HG03280 (cell line): ENCODE data around the gene CFAP20DC.

Experiments
- ATAC-seq: cut with Tn5 transposase; IDR thresholded peaks from one replicate; pipeline ENCODE4 v1.9.1; 2021; ENCODE audit warnings: mild to moderate bottlenecking, moderate library complexity; ENCODE audit not compliant: unreplicated experiment

The CFAP20DC gene

DNA sequence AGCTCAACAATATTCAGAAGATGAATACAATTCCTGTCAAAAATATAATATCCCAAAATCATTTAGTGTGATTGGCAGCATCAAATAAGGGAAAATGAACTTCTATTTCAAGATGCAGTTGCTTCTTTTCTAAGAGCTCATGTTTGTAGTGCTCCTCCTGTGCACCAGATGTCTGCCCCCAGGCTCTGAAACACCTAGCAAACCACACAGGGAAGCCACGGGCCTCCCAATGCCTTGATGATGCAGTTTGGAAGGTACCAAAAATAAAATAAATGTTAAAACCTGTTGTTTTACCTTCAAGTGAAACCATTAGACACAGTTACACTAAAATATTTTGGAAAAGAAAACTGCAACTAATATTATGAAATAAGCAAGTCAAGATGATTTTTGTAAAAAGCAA lies 22.2 kb downstream of the CFAP20DC start:
- ATAC-seq = no peak

DNA sequence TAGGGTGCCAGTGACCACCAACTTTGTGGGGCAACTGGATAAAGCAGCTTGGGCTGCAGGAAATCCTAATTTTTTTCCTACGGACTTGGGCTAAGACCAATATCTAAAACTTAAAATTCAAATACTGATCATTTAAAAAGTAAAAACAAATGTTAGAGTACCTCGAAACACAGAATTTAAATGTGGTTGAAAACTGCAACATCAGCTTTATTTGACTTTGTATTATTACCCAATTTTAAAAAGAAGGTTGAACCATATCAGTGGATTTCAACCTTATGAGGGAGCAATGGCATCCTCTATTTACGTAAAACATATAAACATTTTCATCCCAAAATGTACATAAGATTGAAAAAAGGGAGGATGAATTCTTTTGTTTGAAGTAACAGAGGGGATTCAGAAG lies 26.2 kb downstream of the CFAP20DC start:
- no peak for ATAC-seq

DNA sequence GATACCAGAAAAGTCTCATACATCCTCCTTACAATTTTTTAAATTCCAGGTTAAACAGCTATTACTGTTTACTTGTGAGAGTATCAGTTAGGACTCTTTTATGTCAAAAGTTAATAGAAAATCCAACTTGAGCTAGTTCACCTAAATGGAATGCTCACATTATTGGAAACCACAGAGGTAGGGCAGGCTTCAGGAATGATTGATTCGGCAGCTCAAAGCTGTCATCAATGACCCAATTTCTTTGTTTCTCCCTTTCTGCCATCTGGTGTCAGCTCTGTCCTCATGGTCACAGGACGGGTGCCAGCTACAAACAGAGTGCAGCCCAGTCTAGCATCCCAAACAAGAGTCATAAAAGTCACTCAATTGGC lies 32.2 kb downstream of the CFAP20DC start:
- no peak for ATAC-seq

DNA sequence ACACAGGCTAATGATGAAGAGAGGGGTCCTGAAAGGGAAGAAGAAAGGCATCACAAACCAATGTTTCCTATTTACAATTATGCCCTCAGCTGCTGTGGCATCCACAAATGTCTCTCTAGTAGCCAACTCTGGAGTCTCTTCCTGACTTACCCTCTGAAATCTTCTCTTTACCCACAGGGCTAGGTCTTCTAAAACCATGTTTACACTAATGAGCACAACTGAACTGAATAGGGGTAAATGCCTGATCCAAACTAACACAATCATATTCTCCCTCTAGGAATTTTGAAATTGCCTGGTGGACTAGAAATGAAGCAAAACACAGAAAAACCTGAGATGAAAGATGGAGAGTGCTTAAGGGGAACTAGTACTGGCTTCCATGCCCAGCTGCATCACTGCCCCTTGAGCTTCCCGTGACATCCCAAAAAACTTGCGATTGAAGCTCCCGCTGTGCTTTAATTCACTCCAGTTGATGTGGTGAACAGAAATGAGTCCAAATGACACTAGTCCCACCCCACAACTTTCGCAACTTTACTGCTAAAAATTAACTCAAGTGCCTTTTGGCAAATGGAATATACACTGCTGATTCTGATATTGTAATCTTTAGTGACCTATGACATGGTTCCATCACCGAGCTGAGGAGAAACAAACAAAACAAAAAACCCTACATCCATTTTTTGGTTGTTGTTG lies 32.8 kb downstream of the CFAP20DC start:
- no peak for ATAC-seq

DNA sequence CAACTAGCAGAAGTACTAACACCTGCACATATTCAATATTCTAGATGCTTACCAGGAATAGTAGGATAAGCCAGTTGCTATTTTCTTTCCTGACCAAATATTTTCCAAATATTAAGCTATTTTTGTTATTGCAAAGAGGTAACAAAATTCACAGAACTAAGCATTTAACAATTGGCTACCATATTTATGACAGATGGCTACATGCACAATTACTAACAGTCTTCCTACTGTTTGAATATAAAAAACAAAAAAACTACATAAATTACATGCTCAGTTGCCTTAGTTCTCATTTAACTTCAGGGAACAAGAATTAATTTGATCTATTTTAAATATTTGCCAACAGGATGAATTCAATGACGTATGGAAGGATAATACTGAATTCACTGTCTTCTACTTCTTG lies 36.2 kb downstream of the CFAP20DC start:
- ATAC-seq = no peak

DNA sequence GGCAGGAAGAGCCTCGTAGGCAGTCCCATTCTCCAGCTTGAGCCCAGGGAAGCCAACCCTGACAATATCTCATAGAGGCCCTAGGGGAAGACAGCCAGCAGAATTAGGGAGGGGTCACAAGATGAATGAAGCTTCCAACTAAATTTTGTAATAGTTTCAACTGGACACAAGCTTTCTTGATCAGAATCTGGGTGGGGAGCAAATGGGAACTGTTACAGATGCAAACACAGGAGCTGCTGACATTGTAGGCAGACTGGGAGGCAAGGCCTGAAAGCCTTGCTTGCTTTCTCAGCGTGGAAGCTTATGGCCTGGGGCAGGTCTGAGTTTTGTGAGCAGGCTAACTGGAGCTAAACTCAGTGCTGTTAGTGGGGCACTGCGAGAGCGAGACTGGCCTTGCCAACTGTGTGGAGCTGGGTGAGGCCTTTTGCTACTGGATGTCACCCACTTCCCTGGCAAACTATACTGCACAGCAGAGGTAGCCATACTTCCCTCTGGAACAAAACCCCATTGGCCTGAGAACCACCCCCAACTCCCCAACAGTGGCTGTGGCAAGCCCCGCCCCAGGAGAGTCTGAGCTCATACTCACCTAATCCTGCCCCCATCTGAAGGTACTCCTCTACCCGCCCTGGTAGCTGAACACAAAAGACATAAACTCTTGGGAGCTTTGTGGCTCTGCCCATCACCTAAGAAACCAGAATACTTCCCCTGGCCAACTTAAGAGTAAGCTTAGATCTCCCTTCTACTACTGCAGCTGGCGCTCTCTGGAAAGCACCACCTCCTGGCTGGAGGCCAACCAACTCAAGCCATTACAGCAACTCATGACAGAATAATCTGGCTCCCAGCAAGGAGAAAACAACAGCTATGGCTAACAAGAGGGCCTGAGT lies 42.9 kb downstream of the CFAP20DC start:
- no peak for ATAC-seq

DNA sequence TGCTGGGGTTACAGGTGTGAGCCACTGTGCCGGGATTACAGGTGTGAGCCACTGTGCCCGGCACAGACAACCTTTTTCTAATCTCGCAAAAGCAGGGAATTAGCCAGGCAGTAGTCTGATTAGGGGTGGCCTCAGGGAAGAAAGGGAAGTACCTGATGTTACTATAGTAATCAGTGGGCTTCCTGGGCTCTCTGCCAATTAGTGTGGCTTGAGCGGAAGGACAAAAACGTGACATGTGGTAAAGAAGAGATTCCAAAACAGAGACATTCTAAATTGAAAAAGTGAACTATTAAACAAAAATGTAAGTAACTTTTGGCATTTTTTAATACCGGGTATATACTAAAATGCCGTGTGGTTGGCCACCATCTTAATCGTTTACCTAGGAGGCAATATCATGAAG lies 48.1 kb downstream of the CFAP20DC start:
- no peak for ATAC-seq

DNA sequence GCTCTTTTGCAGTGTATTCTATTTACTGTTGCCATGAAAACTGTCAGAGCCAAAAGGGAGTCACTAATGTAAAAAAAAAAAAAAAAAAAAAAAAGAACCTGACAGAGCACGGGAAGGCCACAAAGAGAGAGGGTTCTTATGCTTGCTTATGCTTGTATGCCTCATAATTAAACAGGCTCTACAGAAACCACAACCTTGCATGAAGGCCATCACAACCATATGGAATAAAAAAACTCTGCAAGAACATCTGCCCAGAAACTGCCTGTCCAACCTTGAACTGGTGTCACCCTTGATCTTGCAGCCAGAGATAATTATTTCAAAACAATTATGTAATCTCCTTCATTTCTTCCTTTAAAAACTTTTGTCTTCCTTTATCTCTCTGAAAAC lies 50.1 kb downstream of the CFAP20DC start:
- ATAC-seq = no peak

DNA sequence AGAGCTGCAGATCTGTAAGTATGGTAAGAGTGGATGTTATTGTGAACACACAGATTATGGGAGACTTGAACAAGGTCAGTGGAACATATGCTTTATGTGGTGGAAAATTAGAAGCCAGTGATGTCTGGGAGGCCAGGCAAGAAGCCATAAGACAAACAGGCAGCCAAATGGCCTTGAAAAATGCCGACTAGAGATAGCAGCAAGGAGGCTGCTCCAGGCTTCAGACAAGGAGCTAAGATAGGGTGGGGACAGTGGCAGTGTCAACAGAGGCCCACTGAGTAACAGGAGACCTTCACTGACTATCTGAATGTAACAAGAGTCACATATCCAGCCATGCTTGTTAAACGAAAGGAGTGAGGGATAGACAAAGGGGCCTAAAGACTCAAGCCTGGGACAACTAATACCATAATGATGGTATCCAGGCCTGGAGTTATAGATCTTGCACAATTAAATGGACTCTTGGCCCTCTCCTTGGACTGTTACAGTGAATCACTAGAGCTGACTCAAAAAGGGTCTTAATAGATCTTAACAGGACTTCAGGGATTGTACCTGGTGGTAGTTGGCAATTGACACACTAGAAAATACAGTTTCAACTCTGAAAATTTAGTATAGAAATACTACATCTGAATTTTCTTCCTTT lies 50.6 kb downstream of the CFAP20DC start:
- ATAC-seq = no peak

DNA sequence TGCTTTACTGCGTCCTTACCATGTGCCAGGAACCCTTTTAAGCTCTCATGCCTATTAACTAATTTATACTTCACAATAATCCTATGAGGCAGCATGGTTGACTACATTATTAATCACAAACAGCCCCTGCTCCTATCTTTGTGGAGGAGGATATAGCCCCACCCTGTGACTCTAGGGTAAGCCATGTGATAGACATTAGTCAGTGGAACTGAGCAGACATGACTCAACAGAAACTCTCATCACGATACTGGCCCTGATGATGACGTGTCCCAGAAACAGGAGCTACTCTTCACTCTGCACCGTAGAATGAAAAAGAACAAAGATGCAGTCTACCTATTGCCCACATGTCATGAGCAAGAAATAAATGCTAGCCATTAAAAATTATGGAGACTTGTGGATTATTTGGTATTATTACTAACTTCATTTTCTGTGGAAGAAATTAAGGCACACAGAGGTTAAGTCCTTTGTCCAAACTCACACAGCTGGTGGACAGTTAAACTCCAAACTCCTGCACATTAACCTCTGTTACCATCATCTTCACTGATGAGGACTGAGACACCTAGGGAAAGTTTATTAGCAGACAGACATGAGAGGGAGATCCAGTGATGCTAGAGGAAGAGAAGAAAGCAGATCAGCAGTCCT lies 51.2 kb downstream of the CFAP20DC start:
- ATAC-seq = peak; percentile 73

DNA sequence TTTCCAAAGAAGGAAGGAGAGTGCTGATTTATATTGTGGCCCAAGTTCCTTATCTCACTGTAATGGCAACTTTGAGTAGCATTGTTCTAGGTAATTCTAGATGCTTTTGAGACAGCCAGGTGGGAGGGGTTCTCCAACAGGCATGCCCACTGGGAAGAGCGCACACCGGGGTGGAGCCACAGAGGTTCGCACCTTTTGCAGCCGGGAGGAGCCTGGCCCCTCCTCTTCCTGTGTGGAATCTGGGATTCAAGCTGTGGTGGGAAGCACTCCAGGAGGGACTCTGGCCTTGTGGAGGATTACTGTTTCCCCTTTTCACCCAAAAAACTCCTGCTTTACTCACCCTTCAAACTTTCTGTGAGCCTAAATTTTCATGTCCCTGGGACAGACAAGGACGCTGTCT lies 53.1 kb downstream of the CFAP20DC start:
- ATAC-seq = no peak

DNA sequence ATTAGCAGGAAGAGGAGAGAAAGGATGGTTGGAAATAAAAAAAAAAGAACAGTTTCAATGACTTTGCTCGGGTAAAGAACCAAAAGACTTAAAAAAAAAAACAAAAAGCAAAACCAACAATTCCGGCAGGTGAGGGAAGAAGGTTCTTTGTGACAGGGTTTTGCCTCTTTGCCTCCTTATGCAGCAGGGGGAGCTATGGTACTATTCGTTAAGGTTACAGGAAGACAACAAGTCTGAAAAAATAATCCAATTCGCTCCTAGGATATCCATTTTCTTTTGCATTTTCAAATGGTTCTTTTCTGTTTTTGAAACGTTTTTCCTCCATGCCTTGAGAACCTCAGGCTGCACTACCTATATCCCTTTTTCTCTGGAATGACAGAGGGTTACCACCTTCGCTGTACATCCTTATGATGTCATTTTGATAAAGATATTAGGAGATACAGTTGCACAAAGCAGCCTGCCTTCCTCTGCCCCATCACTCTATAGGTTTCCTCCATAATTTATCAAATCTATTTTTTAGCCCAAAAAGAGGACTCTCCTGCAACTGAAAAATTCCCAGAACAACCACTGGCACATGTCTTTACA lies 55.0 kb downstream of the CFAP20DC start:
- ATAC-seq = no peak

DNA sequence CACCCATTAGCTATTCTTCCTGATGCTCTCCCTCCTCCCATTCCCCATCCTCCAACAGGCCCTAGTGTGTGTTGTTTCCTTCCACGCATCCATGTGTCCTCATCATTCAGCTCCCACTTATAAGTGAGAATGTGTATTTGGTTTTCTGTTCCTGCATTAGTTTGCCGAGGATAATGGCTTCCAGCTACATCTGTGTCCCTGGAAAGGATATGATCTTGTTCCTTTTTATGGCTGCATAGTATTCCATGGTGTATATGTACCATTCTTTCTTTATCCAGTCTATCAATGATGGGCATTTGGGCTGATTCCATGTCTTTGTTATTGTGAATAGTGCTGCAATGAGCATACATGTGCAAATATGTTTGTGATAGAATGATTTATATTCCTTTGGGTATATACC lies 56.3 kb downstream of the CFAP20DC start:
- no peak for ATAC-seq

DNA sequence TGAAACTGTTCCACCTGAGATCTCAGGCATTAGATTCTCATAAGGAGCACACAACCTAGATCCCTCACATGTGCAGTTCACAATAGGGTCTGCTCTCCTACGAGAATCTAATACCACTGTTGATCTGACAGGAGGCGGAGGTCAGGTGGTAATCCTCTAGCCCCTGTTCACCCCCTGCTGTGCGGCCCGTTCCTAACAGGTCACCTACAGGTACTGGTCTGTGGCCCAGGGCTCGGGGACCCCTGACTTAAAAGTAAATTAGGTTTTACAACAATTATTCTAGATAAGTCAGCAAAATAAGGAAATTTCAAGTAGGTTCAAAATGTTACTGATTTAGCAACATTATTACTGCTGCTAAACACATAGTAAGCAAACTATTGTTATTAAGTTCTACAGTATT lies 58.2 kb downstream of the CFAP20DC start:
- ATAC-seq = no peak

DNA sequence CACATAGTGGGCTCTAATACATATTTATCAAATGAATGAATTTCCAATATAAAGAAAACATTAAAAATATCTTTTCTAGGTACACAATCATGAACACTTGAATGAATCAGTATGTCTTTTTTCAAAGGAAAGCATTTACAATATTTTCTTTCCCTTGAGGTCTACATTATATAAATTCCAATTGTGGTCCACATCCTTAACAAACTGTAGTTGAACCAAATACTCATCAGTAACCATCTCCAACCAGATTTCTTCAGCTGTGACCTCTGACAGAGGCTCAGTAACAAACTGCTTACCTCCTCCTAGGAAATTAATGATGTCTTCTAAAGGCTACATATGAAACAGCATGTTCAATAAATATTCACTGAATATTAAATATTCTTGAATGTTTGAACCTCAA lies 58.8 kb downstream of the CFAP20DC start:
- no peak for ATAC-seq

DNA sequence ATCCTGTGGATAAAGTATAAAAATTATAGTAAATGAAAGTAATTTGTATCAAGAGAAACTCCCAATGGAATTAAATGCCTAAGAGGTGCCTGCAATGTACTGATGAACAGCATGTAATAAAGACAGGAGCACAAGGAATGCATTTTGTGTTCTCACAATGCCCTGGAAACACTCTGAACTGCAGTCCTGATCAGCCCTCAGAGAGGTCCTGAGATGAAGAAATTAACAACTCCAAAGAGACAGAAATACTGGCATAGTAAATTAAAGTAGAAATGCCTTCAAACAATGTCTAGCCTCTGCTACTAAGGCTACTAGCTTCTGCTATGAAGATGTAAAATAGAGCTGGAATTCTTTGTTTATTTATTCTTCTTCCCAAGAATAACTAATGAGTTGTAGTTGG lies 59.9 kb downstream of the CFAP20DC start:
- no peak for ATAC-seq

DNA sequence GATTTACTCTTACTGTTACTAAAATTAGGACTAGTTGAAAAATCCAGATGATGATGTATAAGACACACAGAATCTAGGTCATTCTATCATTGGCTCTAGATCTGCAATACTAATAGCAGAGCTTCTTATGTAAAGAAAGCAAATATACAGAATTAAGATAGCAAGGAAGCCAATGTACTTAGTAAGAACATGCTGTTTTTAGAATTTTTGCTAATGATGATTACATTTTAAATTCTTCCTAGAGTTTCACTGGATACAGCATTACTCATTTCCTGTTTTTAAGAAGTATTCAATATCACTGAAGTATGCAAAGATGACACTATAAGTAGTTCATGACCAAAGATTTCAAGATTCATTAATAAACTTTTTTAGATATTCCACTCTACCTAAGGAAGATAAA lies 60.7 kb downstream of the CFAP20DC start:
- ATAC-seq = no peak

DNA sequence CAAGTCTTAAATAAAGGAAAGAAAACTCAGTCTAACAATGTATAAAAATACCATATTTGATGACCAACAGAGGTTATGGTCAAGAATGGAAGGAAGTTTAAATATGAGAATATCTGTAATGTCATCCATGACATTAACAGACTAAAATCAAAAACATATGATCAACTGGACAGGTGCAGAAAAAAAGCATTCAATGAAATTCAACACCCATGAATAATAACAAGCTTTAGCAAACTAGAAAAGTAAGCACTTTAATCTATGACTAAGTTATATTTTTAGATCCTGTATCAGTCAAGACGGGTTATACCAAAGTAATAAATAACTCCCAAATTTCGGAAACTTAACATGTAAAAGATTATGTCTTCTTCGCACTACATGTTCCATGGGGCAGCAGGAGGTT lies 61.8 kb downstream of the CFAP20DC start:
- ATAC-seq = no peak

DNA sequence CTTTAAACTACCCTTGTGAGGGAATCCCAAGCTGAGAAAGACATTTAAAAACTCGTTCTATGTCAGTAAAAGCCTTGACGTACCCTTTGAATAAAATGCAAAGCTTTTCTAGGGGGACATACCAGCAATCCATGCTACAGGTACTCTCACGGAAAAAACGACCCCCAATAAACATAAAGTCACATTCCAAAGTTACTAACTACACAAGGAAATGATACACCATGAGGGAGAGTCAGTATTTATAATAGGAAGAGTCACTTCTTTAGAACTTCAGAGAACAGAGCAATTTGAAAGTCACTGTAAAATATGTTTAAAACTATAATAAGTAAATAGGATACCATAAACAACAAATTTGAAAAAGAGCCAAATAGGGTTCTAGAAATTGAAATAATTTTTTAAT lies 63.2 kb downstream of the CFAP20DC start:
- no peak for ATAC-seq

DNA sequence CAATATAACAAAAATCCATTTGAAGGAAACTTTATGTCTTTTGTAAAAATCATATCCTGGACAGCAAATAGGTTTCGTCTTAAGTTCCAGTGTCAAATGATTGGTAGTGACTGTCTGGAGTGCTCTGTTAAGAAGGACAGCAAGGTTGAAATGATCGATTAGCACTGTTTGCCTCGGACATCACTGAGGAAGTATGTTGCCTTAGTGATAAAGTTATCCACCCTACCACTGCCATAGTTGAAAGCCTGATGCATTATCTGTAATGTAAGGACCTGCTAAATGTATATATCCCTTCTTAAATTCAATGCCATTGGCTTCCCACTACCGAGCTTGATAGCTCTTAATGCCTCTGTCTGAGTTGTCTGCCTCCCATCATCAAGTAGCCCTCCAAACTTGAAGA lies 70.0 kb downstream of the CFAP20DC start:
- ATAC-seq = no peak

DNA sequence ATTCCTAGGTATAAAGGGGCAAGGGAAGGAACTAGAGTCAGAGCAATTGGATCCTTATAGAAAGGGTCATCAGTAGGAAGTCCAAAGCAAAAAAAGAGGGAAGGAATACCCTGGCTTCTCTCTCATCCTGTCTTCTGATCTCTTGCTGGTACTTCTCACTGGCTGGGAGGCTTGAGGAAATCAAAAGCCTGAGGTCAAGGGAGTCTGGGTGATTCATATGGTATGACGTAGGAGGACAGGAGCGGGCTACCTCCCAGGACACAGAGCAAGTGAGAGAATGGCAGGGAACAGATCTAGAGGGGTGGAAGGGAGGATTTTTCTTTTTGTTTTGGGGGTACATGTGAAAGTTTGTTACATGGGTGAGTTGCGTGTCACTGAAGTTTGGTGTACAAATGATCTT lies 76.0 kb downstream of the CFAP20DC start:
- ATAC-seq = no peak
